CD4-positive, alpha-beta T cell (primary cell): ENCODE measurements around the gene CYP24A1. TPM values are rescaled to one million over a fixed set of nuclear protein-coding genes. Genes with fewer than 3 reads are reported as not detected.

ENCODE experiments used
- ATAC-seq: fragments of 200-7000 bp; cut with Tn5 transposase; one replicate; pipeline ENCODE4 v1.10.0; 2022; ENCODE audit warnings: mild to moderate bottlenecking; ENCODE audit not compliant: poor library complexity
- CTCF ChIA-PET: fragments of 350-600 bp; sonication (Branson Sonifier 250); formaldehyde crosslinking; loops from one replicate; lab custom pipeline; 2021; ENCODE audit warnings: antibody characterized with exemption, inconsistent platforms; lab: Charles Lee
- POLR2A ChIA-PET: fragments of 350-600 bp; sonication (Branson Sonifier 250); formaldehyde crosslinking; loops from one replicate; lab custom pipeline; 2021; ENCODE audit warnings: antibody characterized with exemption, inconsistent platforms; lab: Charles Lee
- DNase-seq, 14 experiments: peaks; one replicate each; pipeline ENCODE4 v3.0.0-alpha.2; 2013 to 2020; ENCODE audit warnings: mixed read lengths in 2 of 14
- H3K27ac ChIP-seq, 2 donors: one replicate each; pipeline versions ENCODE4 v1.5.1 to v1.7.0; 2013; ENCODE audit warnings: low read length in 2 of 2, low read depth in 1 of 2, mild to moderate bottlenecking in 1 of 2
- H3K27me3 ChIP-seq, 2 experiments: 1 replicate in 1 of 2; 2 replicates in 1 of 2; pipeline versions ENCODE4 v1.6.1 to v1.7.0; 2013; ENCODE audit warnings: low read length in 2 of 2, control low read depth in 1 of 2, mild to moderate bottlenecking in 1 of 2, moderate library complexity in 1 of 2; ENCODE audit not compliant: insufficient read depth in 2 of 2, control insufficient read depth in 1 of 2
- H3K36me3 ChIP-seq: one replicate; pipeline ENCODE4 v1.6.1; 2013; ENCODE audit warnings: low read length, control low read depth; ENCODE audit not compliant: insufficient read depth
- H3K4me1 ChIP-seq: one replicate; pipeline ENCODE4 v1.6.1; 2013; ENCODE audit warnings: low read length, control low read depth; ENCODE audit not compliant: insufficient read depth
- H3K4me3 ChIP-seq: one replicate; pipeline ENCODE4 v1.5.1; 2013; ENCODE audit warnings: mild to moderate bottlenecking, low read length, moderate library complexity
- H3K9me3 ChIP-seq, 2 experiments: 1 replicate in 1 of 2; 2 replicates in 1 of 2; pipeline versions ENCODE4 v1.6.1 to v1.7.0; 2013; ENCODE audit warnings: low read length in 2 of 2, mild to moderate bottlenecking in 2 of 2, control low read depth in 1 of 2, moderate library complexity in 1 of 2; ENCODE audit not compliant: control insufficient read depth in 1 of 2, insufficient read depth in 1 of 2
- H3K27ac Mint-ChIP-seq: one replicate; pipeline ENCODE4 v1.8.0; 2020; ENCODE audit warnings: mixed read lengths
- H3K27me3 Mint-ChIP-seq: one replicate; pipeline ENCODE4 v1.8.0; 2021; ENCODE audit warnings: mixed read lengths
- H3K36me3 Mint-ChIP-seq: one replicate; pipeline ENCODE4 v1.8.0; 2021; ENCODE audit warnings: low read depth, mixed read lengths
- H3K4me1 Mint-ChIP-seq: one replicate; pipeline ENCODE4 v1.8.0; 2021; ENCODE audit warnings: low read depth, mixed read lengths
- H3K4me3 Mint-ChIP-seq: one replicate; pipeline ENCODE4 v1.8.0; 2020; ENCODE audit warnings: mild to moderate bottlenecking, mixed read lengths
- H3K9me3 Mint-ChIP-seq: one replicate; pipeline ENCODE4 v1.8.0; 2020; ENCODE audit warnings: mixed read lengths
- intact Hi-C, 2 experiments: fragments of 100-400 bp; cut with DNase I in 1 of 2; cut with micrococcal nuclease in 1 of 2; formaldehyde crosslinking; loops; one replicate each; pipeline versions ENCODE4 v1.15.1 to v1.9.0; 2023 to 2025; cut with DNase I, micrococcal nuclease
- total RNA-seq, 174 experiments: library from RNA in 2 of 174; stranded (reverse) in 2 of 174; gene quantifications; one replicate each; pipeline ENCODE4 v1.2.3 and lab custom pipeline; 2021 to 2026
- TF ChIP-seq, protein P1 (sequence below): fragments of 200-600 bp; IDR thresholded peaks from one replicate; pipeline ENCODE4 v1.8.0; 2022; ENCODE audit warnings: antibody characterized with exemption, mild to moderate bottlenecking

Gene CYP24A1
- total RNA-seq, 2 experiments from 2014 or later, result 0.56 to 1.0 TPM

DNA sequence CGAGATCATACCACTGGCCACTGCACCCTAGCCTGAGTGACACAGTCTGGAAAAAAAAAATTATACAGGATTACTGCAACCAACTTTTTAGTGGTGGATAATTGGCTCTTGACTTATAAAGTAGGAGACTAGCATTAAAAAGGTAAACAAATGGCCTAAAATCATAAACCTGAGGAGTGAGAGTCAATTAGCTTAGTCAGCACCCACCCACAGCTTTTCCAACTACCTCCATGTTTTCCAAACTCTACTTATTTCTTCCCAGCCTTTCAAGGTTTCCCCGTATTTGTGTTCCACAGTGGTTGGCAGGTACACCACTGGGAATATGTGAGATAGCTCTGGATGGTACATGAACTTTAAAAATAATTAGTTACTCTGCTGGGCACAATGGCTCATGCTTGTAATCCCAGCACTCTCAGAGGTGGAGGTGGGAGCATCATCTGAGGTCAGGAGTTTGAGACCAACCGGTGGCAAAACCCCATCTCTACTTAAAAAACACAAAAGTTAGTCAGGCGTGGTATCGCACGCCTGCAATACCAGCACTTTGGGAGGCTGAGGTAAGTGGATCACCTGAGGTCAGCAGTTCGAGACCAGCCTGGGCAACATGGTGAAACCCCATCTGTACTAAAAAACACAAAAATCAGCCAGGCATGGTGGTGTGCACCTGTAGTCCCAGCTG is 6.7 kb downstream of the CYP24A1 start:
- H3K36me3 Mint-ChIP-seq, result no peaks in the 10 kb centered on the region
- H3K9me3 Mint-ChIP-seq, result no peaks in the 10 kb centered on the region
- TF ChIP-seq, protein P1, sequence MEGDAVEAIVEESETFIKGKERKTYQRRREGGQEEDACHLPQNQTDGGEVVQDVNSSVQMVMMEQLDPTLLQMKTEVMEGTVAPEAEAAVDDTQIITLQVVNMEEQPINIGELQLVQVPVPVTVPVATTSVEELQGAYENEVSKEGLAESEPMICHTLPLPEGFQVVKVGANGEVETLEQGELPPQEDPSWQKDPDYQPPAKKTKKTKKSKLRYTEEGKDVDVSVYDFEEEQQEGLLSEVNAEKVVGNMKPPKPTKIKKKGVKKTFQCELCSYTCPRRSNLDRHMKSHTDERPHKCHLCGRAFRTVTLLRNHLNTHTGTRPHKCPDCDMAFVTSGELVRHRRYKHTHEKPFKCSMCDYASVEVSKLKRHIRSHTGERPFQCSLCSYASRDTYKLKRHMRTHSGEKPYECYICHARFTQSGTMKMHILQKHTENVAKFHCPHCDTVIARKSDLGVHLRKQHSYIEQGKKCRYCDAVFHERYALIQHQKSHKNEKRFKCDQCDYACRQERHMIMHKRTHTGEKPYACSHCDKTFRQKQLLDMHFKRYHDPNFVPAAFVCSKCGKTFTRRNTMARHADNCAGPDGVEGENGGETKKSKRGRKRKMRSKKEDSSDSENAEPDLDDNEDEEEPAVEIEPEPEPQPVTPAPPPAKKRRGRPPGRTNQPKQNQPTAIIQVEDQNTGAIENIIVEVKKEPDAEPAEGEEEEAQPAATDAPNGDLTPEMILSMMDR, result no peak
- no peak overlapping the region for H3K4me3 Mint-ChIP-seq
- intact Hi-C loops, result no loop called here
- no peak overlapping the region for H3K4me3 ChIP-seq
- H3K36me3 ChIP-seq, result no peaks in the 10 kb centered on the region
- H3K27me3 ChIP-seq, result peaks cover 24 to 57% of the 10 kb centered on the region in 2 experiments
- H3K9me3 ChIP-seq, result no peaks in the 10 kb centered on the region
- H3K4me1 ChIP-seq, result no peaks in the 10 kb centered on the region
- ChIA-PET CTCF (interaction anchor here (0.9 kb wide), 1 partner anchor 40 kb away, joined by 3 read pairs; no protein-coding TSS in a partner anchor), POLR2A (interaction anchor here (0.7 kb wide), 1 partner anchor 307 kb away, joined by 3 read pairs; no protein-coding TSS in a partner anchor)
- H3K4me1 Mint-ChIP-seq, result no peaks in the 10 kb centered on the region
- no peak overlapping the region for H3K27ac ChIP-seq
- H3K27me3 Mint-ChIP-seq, result peaks cover 82% of the 10 kb centered on the region
- DNase-seq (no peak), ATAC-seq (no peak)
- H3K27ac Mint-ChIP-seq, result no peak overlapping the region

DNA sequence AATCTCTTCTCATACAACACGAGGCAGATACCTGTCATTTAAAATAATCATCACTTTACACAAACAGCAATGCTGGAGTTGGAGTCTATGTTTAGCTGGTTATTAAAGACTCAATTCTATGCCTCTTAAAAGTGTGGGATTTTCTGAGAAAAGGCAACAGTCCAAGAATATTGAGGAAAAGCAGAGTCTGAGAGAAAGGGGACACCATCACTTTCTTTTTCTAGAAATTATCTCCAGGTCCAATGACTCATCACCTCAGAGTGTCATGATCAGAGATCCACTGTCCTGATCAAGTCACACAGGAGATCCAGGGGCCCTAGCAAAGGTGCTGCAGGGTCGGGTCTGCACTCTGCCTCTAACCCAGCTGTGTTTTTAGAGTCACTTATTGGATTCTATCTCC is 8.0 kb downstream of the CYP24A1 start:
- H3K9me3 ChIP-seq, result no peaks in the 10 kb centered on the region
- H3K4me3 ChIP-seq, result no peak overlapping the region
- ChIA-PET CTCF (no interaction called here), POLR2A (no interaction called here)
- no peaks in the 10 kb centered on the region for H3K36me3 Mint-ChIP-seq
- peaks cover 15 to 44% of the 10 kb centered on the region in 2 experiments for H3K27me3 ChIP-seq
- peaks cover 82% of the 10 kb centered on the region for H3K27me3 Mint-ChIP-seq
- H3K4me3 Mint-ChIP-seq, result no peak overlapping the region
- intact Hi-C loops, result no loop called here
- H3K27ac ChIP-seq, result no peak overlapping the region
- no peaks in the 10 kb centered on the region for H3K36me3 ChIP-seq
- TF ChIP-seq, protein P1, result no peak
- H3K27ac Mint-ChIP-seq, result no peak overlapping the region
- DNase-seq (no peak), ATAC-seq (no peak)
- H3K4me1 ChIP-seq, result no peaks in the 10 kb centered on the region
- H3K4me1 Mint-ChIP-seq, result no peaks in the 10 kb centered on the region
- no peaks in the 10 kb centered on the region for H3K9me3 Mint-ChIP-seq

DNA sequence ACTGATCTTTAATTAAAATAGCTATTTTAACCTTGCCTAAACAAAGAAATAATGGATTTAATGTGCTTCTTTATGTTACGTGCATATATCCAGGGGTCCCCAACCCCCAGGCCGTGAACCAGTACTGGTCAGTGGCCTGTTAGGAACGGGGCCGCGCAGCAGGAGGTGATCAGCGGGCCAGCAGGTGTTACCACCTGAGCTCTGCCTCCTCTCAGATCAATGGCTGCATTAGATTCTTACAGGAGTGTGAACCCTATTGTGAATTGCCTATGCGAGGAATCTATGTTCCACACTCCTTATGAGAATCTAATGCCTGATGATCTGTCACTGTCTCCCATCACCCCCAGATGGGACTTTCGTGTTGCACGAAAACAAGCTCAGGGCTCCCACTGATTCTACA is 8.8 kb downstream of the CYP24A1 start:
- Mint-ChIP-seq H3K4me3 (no peak overlapping the region), H3K27ac (no peak overlapping the region), H3K36me3 (no peaks in the 10 kb centered on the region), H3K4me1 (no peaks in the 10 kb centered on the region), H3K9me3 (no peaks in the 10 kb centered on the region), H3K27me3 (peaks cover 82% of the 10 kb centered on the region)
- DNase-seq (no peak), ATAC-seq (no peak)
- Histone ChIP-seq H3K27ac (no peak overlapping the region), H3K9me3 (no peaks in the 10 kb centered on the region), H3K4me1 (no peaks in the 10 kb centered on the region), H3K27me3 (peaks cover 15 to 37% of the 10 kb centered on the region in 2 experiments), H3K36me3 (no peaks in the 10 kb centered on the region), H3K4me3 (no peak overlapping the region)
- TF ChIP-seq, protein P1, result no peak
- intact Hi-C loops, result no loop called here
- ChIA-PET CTCF (no interaction called here), POLR2A (no interaction called here)
